AG09319 (cell line): Measurements from ENCODE around the gene PWP1.

ENCODE experiments used
- DNase-seq: peaks from one replicate; pipeline ENCODE4 v3.0.0-alpha.2; 2010; ENCODE audit warnings: low read depth; ENCODE audit errors: extremely low read depth
- TF ChIP-seq, protein P1 (sequence below): IDR thresholded peaks from 2 replicates; pipeline ENCODE4 v1.5.1; 2011; ENCODE audit warnings: low read depth, mild to moderate bottlenecking, inconsistent platforms, low read length, moderate library complexity

Gene PWP1

GRCh38 chr12:107668320-107669098, 17.1 kb upstream of the PWP1 start:
- TF ChIP-seq, protein P1, sequence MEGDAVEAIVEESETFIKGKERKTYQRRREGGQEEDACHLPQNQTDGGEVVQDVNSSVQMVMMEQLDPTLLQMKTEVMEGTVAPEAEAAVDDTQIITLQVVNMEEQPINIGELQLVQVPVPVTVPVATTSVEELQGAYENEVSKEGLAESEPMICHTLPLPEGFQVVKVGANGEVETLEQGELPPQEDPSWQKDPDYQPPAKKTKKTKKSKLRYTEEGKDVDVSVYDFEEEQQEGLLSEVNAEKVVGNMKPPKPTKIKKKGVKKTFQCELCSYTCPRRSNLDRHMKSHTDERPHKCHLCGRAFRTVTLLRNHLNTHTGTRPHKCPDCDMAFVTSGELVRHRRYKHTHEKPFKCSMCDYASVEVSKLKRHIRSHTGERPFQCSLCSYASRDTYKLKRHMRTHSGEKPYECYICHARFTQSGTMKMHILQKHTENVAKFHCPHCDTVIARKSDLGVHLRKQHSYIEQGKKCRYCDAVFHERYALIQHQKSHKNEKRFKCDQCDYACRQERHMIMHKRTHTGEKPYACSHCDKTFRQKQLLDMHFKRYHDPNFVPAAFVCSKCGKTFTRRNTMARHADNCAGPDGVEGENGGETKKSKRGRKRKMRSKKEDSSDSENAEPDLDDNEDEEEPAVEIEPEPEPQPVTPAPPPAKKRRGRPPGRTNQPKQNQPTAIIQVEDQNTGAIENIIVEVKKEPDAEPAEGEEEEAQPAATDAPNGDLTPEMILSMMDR, result no peak
- DNase-seq, result no peak

GRCh38 chr12:107669946-107670345, 15.7 kb upstream of the PWP1 start:
- DNase-seq, result no peak
- TF ChIP-seq, protein P1, result no peak

DNA sequence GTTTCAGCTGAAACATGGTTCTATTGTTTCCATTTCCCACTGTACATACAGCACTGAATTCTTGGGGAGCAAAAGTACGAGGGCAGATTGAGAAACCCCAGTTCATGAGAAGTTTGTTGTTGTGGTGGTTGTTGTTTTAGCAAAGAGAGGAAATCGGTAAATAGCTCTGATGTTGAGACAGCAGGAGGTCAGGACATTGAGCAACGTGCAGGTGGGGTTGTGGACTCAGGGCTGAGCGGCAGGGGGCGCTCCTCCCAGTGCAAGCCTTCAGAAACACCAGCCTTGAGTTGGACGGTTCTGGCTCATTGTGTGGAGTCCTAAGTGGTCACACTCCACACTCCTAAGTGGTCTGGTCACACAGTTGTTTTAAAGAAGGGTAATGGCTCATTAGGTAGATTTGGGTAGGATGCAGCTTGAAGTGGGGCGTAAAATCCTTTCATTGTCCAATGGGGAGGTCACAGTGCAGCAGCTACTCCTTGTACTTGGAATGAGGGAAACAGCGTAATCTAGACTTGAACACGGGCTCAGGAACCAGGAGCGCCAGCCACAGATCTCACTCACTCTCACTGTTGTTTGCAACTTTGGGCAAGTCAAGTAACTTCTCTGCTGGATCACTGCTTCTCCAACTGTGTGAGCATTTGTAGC, 14.5 kb upstream of the PWP1 start:
- TF ChIP-seq, protein P1, result peak; percentile 55
- no peak for DNase-seq

GRCh38 chr12:107677671-107678070, 7.9 kb upstream of the PWP1 start:
- no peak for DNase-seq
- TF ChIP-seq, protein P1, result no peak

DNA sequence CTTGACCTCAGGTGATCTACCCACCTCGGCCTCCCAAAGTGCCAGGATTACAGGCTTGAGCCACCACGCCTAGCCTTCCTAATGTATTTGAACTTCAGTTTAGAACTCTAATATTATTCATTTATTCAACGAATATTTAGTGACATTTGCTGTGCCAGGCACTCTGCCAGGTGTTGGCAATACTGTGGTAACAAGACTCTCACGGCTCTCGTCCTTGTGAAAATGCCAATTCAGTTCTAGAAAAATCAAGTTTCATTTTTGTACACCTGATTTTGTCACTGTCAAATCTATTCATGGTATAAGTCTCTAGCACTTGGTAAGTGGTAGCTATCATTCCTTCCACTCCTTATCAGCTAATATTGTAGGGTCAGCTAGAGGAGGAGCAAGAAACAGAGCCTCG, 6.3 kb upstream of the PWP1 start:
- TF ChIP-seq, protein P1, result no peak
- DNase-seq, result no peak

DNA sequence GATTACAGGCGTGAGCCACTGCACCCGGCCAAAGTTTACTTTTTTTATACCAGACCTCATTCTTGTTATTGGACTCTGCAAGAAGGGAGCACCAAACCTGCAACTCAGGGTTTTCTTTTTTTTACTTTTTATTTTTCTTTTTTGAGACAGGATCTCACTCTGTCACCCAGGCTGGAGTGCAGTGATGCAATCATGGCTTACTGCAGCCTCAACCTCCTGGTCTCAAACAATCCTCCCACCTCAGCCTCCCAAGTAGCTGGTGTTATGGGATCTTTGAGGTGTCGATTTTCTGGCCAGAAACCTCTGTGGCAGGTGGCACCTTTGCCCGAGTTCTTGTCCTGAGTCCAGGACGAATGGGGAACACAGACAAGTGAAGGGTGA, 4.2 kb upstream of the PWP1 start:
- DNase-seq, result no peak

More for the DNA sequence above, 4.2 kb upstream of the PWP1 start:
- TF ChIP-seq, protein P1, result no peak
